GM11168 (cell line): ENCODE measurements around the gene OLIG2.

Experiments used
- in situ Hi-C: fragments of 300-500 bp; cut with MboI; formaldehyde crosslinking; loops from one replicate; pipeline ENCODE4 v1.12.0; 2022; ENCODE audit warnings: low sequenced_read_pairs; ENCODE audit not compliant: unreplicated experiment

The OLIG2 gene

DNA sequence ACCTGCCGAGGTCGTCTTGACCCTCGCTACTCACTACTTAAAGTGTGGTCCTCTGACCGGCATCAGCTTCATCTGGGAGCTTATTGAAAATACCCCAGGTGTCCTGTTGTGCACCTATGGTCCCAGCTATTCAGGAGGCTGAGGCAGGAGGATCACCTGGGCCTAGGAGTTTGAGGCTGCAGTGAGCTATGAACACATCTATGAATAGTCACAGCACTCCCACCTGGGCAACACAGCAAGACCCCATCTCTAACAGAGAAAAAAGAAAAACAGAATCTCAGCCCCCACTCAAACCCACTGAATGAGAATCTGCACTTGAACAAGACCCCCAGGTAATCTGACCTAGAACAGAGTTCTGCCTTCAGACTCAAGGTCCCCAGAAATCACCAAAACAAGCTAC lies 35.5 kb downstream of the OLIG2 start:
- in situ Hi-C loops: no loop called here

- in situ Hi-C loops: no loop called here
Observed at GRCh38 chr21:33063375-33063883, 37.7 kb downstream of the OLIG2 start.

DNA sequence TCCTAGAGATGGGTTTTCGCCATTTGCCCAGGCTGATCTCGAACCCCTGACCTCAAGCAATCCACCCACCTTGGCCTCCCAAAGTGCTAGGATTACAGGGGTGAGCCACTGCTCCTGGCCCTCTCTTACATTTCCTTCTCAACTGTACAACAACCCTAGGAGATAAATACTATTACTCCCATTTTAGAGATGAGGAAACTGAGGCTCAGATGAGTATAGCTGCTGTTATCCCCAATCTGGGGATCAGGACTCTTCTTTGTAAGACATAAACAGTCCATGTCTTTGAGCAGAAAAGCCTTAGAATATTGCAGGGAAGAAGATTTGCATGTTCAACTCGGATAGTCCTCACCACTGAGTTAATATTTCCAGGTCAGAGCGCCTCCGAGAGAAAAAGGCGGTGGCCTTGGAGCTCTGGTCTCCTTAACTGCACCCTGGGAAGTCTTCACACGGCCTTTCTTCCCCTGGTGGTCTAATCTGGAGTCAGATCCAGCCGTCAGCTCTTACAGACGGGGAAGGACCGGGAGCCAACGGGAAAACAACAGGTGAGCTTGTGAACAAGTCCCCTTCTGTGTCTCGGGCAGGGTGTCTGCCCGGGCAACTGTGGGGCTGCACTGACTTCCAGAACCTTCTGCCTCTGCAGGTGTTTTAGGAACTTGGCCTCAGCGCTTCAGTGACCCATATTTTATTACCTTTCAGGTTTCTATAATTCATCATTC lies 38.3 kb downstream of the OLIG2 start:
- in situ Hi-C loops: no loop called here

- in situ Hi-C loops: no loop called here
Observed at GRCh38 chr21:33064623-33065390, 39.1 kb downstream of the OLIG2 start.

DNA sequence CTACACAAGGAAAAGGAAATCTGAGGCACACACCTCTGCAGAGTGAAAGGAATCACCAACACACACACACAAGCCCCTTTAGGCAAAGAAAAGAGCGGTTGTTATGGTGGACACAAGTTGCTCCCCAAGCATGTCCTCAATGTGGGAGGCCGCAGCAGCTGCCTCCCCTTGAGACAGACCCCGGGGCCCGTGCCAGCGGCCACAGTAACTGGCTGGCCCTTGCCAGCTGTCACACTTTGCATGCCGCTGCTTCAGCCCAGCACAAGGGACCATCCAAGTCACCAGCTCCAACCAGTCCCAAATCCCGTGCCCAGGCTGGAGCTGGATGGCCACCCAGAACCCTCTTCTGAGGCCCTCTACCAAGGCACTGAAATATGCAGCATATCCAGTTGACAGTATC lies 41.3 kb downstream of the OLIG2 start:
- in situ Hi-C loops: no loop called here

DNA sequence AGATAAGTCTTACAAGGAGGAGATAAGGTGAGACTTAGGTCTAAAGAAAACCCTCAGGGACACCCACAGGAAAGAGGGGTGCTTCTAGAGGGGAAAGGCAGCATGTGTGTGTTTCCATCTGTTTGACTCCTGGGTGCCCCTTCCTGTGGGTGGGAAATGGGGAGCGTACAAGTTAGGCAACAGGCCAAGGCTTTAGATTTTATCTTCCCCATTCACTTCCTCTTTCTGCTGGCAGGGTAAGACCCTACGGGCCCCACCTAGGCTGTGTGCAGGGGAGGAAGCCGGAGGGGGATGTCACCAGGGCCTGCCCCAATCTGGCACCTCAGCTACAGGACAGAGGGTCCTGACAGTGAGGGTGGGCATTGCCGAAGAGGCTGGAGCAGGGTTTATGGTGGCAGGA lies 41.7 kb downstream of the OLIG2 start:
- in situ Hi-C loops: no loop called here

- in situ Hi-C loops: no loop called here
Observed at GRCh38 chr21:33069243-33069642, 43.5 kb downstream of the OLIG2 start.

GRCh38 chr21:33069645-33069993 lies 43.9 kb downstream of the OLIG2 start:
- in situ Hi-C loops: no loop called here

DNA sequence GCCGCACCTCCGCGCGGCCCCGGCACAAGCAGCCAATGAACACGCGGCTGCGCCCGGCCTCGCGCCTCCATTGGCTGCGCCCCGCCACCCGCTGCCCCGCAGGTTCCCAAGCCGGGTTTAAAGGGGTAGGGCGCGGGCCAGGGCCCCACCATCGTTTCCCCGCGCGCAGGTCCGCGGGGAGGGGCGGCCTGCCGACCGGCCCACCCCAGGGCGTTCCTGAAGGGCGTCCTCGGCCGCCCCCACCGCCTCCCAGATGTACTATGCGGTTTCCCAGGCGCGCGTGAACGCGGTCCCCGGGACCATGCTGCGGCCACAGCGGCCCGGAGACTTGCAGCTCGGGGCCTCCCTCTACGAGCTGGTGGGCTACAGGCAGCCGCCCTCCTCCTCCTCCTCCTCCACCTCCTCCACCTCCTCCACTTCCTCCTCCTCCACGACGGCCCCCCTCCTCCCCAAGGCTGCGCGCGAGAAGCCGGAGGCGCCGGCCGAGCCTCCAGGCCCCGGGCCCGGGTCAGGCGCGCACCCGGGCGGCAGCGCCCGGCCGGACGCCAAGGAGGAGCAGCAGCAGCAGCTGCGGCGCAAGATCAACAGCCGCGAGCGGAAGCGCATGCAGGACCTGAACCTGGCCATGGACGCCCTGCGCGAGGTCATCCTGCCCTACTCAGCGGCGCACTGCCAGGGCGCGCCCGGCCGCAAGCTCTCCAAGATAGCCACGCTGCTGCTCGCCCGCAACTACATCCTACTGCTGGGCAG lies 44.4 kb downstream of the OLIG2 start, which contains the start of gene OLIG1:
TSS of gene OLIG1 (plus strand) at position 148 of the 750 bp plus-strand sequence. CDS start at position 254, 106 bp downstream.
- in situ Hi-C loops: no loop called here

DNA sequence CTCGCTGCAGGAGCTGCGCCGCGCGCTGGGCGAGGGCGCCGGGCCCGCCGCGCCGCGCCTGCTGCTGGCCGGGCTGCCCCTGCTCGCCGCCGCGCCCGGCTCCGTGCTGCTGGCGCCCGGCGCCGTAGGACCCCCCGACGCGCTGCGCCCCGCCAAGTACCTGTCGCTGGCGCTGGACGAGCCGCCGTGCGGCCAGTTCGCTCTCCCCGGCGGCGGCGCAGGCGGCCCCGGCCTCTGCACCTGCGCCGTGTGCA lies 44.9 kb downstream of the OLIG2 start:
- in situ Hi-C loops: no loop called here

- in situ Hi-C loops: no loop called here
Observed at GRCh38 chr21:33070998-33071769, 45.4 kb downstream of the OLIG2 start.

DNA sequence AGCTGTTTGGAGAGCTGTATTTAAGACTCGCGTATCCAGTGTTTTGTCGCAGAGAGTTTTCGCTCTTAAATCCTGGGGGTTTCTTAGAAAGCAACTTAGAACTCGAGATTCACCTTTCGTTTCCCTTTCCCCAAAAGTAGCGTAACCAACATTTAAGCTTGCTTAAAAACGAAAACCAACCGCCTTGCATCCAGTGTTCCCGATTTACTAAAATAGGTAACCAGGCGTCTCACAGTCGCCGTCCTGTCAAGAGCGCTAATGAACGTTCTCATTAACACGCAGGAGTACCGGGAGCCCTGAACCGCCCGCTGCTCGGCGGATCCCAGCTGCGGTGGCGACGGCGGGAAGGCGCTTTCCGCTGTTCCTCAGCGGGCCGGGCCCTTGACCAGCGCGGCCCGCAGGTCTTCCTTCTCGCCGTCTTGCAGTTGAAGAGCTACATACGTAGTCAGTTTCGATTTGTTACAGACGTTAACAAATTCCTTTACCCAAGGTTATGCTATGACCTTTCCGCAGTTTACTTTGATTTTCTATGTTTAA lies 46.1 kb downstream of the OLIG2 start:
- in situ Hi-C loops: no loop called here

GRCh38 chr21:33073636-33074035 lies 47.9 kb downstream of the OLIG2 start:
- in situ Hi-C loops: no loop called here

- in situ Hi-C loops: no loop called here
Observed at GRCh38 chr21:33075128-33075527, 49.4 kb downstream of the OLIG2 start.

- in situ Hi-C loops: no loop called here
Observed at GRCh38 chr21:33075596-33076195, 50.0 kb downstream of the OLIG2 start.

GRCh38 chr21:33076600-33077329 lies 51.0 kb downstream of the OLIG2 start:
- in situ Hi-C loops: no loop called here
